ENCODE results near the gene BPIFB6. TPM values are rescaled to one million over a fixed set of nuclear protein-coding genes. Genes with fewer than 3 reads are reported as not detected.

Gene BPIFB6
- polyA plus RNA-seq, 1 donor: not detected

DNA sequence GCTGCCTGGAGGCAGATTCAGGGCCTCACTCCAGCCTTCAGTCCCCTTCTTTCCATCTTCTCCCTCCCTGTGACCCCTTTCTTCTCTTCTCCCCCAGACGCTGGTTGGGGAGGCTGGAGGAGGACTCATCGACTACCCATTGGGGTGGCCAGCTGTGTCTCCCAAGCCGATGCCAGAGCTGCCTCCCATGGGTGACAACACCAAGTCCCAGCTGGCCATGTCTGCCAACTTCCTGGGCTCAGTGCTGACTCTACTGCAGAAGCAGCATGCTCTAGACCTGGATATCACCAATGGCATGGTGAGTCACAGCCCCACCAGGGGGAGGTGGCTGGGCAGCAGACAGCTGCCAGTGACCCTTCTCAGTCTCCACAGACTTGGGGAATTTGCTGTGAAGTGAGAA is 60.9 kb downstream of the BPIFB6 start:
- no peak for DNase-seq

DNA sequence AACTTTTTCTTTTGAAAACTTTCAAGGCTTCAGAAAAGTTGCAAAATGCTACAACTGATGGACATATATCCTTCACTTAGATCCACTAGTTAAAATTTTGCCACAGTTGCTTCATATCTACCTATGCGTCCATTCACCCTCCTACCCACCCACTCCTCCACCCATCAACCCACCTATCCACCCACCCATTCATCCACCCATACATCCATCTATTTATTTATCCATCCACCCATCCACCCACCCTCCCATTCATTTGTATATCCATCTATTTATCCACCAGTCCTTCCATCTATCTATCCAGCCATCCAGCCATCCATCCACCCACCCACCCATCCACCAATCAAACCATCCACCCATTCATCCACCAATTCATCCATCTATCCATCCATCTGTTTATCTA is 61.6 kb downstream of the BPIFB6 start:
- DNase-seq: no peak

DNA sequence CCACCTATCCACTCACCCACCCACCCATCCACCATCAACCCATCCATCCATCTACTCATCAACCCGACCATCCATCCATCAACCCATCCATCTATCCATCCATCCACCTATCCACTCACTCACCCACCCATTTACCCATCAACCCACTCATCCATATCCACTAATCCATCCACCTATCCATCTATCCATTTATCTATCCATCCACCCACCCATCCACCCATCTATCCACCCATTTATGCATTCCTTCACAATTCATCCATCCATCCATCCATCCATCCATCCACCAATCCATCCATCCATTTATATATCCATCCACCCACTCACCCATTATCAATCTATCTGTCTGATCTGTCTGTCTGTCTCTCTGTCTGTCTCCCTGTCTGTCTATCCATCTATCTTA is 62.1 kb downstream of the BPIFB6 start:
- no peak for DNase-seq

Other genes with a start within 250 kb of the BPIFB6 start
- 128 TPM for gene MAPRE1, start 211.7 kb upstream of the BPIFB6 start, polyA plus RNA-seq (ENCODE audit: insufficient read length)
- gene EFCAB8, start 172.7 kb upstream of the BPIFB6 start, polyA plus RNA-seq (ENCODE audit: insufficient read length): 0.15 TPM
- not detected for gene SUN5, start 27.2 kb upstream of the BPIFB6 start, polyA plus RNA-seq (ENCODE audit: insufficient read length)
- not detected for gene BPIFB2, start 23.9 kb upstream of the BPIFB6 start, polyA plus RNA-seq (ENCODE audit: insufficient read length)
- gene BPIFB3, start 22.3 kb downstream of the BPIFB6 start, polyA plus RNA-seq (ENCODE audit: insufficient read length): not detected
- gene BPIFB4, start 48.0 kb downstream of the BPIFB6 start, polyA plus RNA-seq (ENCODE audit: insufficient read length): 0.23 TPM
- not detected for gene BPIFA2, start 136.5 kb downstream of the BPIFB6 start, polyA plus RNA-seq (ENCODE audit: insufficient read length)
- gene BPIFA3, start 185.7 kb downstream of the BPIFB6 start, polyA plus RNA-seq (ENCODE audit: insufficient read length): not detected
- not detected for gene BPIFA1, start 204.3 kb downstream of the BPIFB6 start, polyA plus RNA-seq (ENCODE audit: insufficient read length)